ENCODE measurements around the gene LCN6.

DNA sequence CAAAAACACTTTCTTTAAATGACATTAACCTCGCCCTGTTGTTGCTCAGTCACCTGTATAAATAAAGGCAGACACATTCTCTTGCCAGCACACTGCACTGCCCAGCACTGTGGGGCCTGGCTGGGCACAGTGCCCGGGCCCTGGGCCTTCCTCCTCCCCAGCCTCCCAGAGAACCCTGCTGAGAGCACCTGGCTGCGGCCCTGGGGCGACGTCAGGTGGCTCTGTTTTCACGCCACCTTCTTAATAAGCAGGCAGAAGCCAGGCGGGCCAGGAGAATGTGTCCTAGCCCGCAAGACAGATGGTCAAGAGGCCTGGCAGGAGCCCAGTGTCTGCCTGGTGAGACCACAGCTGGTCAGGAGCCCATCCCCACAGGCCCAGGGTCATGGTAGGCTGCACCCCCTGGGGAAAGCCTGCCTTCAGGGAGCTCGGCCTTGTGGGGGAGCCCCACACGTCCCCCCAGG, 52.9 kb downstream of the LCN6 start:
- TF ChIP-seq, protein P1, sequence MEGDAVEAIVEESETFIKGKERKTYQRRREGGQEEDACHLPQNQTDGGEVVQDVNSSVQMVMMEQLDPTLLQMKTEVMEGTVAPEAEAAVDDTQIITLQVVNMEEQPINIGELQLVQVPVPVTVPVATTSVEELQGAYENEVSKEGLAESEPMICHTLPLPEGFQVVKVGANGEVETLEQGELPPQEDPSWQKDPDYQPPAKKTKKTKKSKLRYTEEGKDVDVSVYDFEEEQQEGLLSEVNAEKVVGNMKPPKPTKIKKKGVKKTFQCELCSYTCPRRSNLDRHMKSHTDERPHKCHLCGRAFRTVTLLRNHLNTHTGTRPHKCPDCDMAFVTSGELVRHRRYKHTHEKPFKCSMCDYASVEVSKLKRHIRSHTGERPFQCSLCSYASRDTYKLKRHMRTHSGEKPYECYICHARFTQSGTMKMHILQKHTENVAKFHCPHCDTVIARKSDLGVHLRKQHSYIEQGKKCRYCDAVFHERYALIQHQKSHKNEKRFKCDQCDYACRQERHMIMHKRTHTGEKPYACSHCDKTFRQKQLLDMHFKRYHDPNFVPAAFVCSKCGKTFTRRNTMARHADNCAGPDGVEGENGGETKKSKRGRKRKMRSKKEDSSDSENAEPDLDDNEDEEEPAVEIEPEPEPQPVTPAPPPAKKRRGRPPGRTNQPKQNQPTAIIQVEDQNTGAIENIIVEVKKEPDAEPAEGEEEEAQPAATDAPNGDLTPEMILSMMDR (IDR thresholded peaks at IDR 0.05; ENCODE audit: poor library complexity) = no peak
- TF ChIP-seq EZH2phosphoT487 (IDR thresholded peaks at IDR 0.05; ENCODE audit: low read depth, severe bottlenecking, unreplicated experiment) (no peak), EZH2 (IDR thresholded peaks at IDR 0.05; ENCODE audit: borderline replicate concordance) (no peak)

Data from hepatocyte (in vitro differentiated cells).